ENCODE measurements around the gene PTER. TPM values are rescaled to one million over a fixed set of nuclear protein-coding genes. Genes with fewer than 3 reads are reported as not detected.

Gene PTER
- total and polyA plus RNA-seq, 9 of the 15 experiments (the other 6 are each of a cell fraction or from before 2014, with no cell fraction given): 15.5 to 42.1 (median 28.6) TPM

GRCh38 chr10:16429539-16429938 is 7.3 kb upstream of the PTER start (continued):
- no peak for TF ChIP-seq NR0B1 (IDR thresholded peaks at IDR 0.05; ENCODE audit: partially characterized antibody)
- no peak for TF ChIP-seq ZFP91 (CRISPR knock-in tag; IDR thresholded peaks at IDR 0.05)
- TF ChIP-seq SRSF3 (IDR thresholded peaks at IDR 0.05; ENCODE audit: insufficient read depth, low read length): no peak
- no peak for TF ChIP-seq ZNF134 (CRISPR knock-in tag; conservative IDR thresholded peaks at IDR 0.05)
- no peak for TF ChIP-seq RBM22 (IDR thresholded peaks at IDR 0.05; ENCODE audit: low read depth, low read length, poor library complexity, severe bottlenecking)

GRCh38 chr10:16436367-16436757 is 448 bp upstream of the PTER start:
- peaks cover 37% of the 10 kb centered on the region for H3K79me2 ChIP-seq (ENCODE audit: control insufficient read depth, insufficient read depth, low read length)
- DNase-seq (ENCODE audit: extremely low read depth in 1 of 4, low spot score in 3 of 4) (no peak), FAIRE-seq (no peak), ATAC-seq (no peak)
- H3K4me2 ChIP-seq (ENCODE audit: insufficient read depth, low read length): peak overlapping the region; percentile 84
- H3K27ac ChIP-seq (ENCODE audit: extremely low read depth, low read depth, low read length): no peak overlapping the region; the same call in 2 of the 3 replicates
- ChIA-PET CTCF (ENCODE audit: low intra/inter-chr PET ratio) (no interaction called here), POLR2A (interaction anchor here (0.6 to 1.2 kb wide), 3 partner anchors 10 to 255 kb away, joined by 3 to 4 read pairs (median 3); no protein-coding TSS in a partner anchor)
- peaks cover 19% of the 10 kb centered on the region; the same call in 2 of the 3 replicates for H3K36me3 ChIP-seq (ENCODE audit: control insufficient read depth, insufficient read depth, low read length)
- H4K20me1 ChIP-seq (replicated peaks; ENCODE audit: control insufficient read depth, insufficient read depth, low read length): no peaks in the 10 kb centered on the region; the same call in 1 of the 2 replicates
- peak overlapping the region; percentile 51 to 73; a peak in 3 of 4 replicates for H3K9ac ChIP-seq (ENCODE audit: insufficient read depth in 1 of 2, low read depth in 2 of 2, low read length in 2 of 2)
- H3K9me3 ChIP-seq (replicated peaks; ENCODE audit: control insufficient read depth, insufficient read depth, low read depth, low read length): no peaks in the 10 kb centered on the region
- in situ Hi-C loops (cut with MboI) (no loop called here), intact Hi-C loops (cut with micrococcal nuclease) (loop anchor here (10.0 kb wide), 1 partner anchor 108 kb away; no protein-coding TSS in a partner anchor)
- BruUV-seq (replicated peaks): no TSS peak
- H3K4me3 ChIP-seq: peak overlapping the region; percentile 49
- WGBS (ENCODE audit: insufficient coverage, low coverage, missing lambda C conversion rate): 0% methylated on average over 9 of the region's 9 CpGs
- peaks cover 10 to 16% of the 10 kb centered on the region in 2 experiments; a peak in 4 of 5 replicates for H3K4me1 ChIP-seq (replicated peaks in 1 of 2; ENCODE audit: control insufficient read depth in 2 of 2, insufficient read depth in 2 of 2, low read length in 2 of 2)
- peaks cover 3 to 5% of the 10 kb centered on the region in 2 experiments; a peak in 2 of 5 replicates for H3K27me3 ChIP-seq (ENCODE audit: control insufficient read depth in 2 of 2, insufficient read depth in 2 of 2, low read length in 2 of 2)
- peak overlapping the region; percentile 91 for H2AFZ ChIP-seq (ENCODE audit: low read depth, low read length)
- no peaks in the 10 kb centered on the region for H3K9me1 ChIP-seq (ENCODE audit: control insufficient read depth, insufficient read depth, low read length)
- TF ChIP-seq PYGO2 (tag; IDR thresholded peaks at IDR 0.05) (no peak), THRAP3 (IDR thresholded peaks at IDR 0.05; ENCODE audit: borderline replicate concordance) (no peak), GTF2E2 (tag; IDR thresholded peaks at IDR 0.05) (0 out of 2 replicates have a peak, but pooled peaks have one; percentile 16), ARID4B (CRISPR knock-in tag; IDR thresholded peaks at IDR 0.05) (0 out of 2 replicates have a peak, but pooled peaks have one; percentile 18), HOXB6 (CRISPR knock-in tag; IDR thresholded peaks at IDR 0.05; ENCODE audit: borderline replicate concordance) (no peak)

Measured in K562 (cell line).